ENCODE results near the gene DYRK3.
A peak's percentile ranks its signal among the peaks of the same experiment; 100 is the strongest.

The DYRK3 gene

DNA sequence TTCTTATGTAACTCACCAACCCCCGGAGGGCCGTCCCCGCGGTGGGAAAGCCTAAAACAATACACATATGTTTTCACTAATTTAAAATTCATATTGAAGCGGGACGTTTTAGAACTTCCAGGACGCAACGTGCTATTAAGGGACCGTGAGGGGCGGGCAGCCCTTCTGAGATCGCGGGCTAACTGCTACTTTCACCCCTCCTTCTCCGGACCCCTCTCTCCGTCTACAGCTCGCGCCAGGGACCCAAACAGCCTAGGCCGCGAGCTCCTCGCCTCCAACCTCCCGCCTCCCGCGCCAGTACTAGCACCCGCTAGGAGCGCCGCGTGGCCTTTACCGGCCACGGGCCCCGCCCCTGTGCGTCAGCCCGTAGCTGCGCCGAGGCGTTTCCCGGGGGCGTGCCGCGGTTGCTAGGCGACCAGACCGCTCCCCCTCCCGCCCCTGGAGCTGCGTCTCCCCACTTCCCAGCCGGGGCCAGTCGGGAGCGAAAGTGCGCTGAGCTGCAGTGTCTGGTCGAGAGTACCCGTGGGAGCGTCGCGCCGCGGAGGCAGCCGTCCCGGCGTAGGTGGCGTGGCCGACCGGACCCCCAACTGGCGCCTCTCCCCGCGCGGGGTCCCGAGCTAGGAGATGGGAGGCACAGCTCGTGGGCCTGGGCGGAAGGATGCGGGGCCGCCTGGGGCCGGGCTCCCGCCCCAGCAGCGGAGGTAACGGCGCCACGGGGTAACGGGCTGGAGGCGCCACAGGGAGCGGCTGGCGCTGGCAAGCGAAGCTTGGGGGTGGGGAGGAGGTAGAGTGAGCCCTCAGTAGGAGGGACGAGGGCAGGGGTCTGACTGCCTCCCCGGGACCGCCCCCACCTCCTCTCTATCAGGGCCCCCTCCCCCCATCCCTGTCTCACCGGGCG lies at the start of gene DYRK3:
DYRK3 (plus strand) TSS at position 457 of the 898 bp plus-strand sequence; CDS start at position 625, 168 bp downstream.
- peaks cover 3% of the 10 kb centered on the region for H3K36me3 Mint-ChIP-seq (ENCODE audit: low read depth)
- TF ChIP-seq, protein P1, sequence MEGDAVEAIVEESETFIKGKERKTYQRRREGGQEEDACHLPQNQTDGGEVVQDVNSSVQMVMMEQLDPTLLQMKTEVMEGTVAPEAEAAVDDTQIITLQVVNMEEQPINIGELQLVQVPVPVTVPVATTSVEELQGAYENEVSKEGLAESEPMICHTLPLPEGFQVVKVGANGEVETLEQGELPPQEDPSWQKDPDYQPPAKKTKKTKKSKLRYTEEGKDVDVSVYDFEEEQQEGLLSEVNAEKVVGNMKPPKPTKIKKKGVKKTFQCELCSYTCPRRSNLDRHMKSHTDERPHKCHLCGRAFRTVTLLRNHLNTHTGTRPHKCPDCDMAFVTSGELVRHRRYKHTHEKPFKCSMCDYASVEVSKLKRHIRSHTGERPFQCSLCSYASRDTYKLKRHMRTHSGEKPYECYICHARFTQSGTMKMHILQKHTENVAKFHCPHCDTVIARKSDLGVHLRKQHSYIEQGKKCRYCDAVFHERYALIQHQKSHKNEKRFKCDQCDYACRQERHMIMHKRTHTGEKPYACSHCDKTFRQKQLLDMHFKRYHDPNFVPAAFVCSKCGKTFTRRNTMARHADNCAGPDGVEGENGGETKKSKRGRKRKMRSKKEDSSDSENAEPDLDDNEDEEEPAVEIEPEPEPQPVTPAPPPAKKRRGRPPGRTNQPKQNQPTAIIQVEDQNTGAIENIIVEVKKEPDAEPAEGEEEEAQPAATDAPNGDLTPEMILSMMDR (IDR thresholded peaks at IDR 0.05; ENCODE audit: unreplicated experiment in 3 of 3) = no peak
- H3K27ac Mint-ChIP-seq = peak within 1 kb of the TSS; percentile 53 to 93 (median 81)
- peaks cover 54% of the 10 kb centered on the region for H3K4me1 Mint-ChIP-seq
- H3K27me3 Mint-ChIP-seq (ENCODE audit: low read depth) = no peaks in the 10 kb centered on the region
- no peaks in the 10 kb centered on the region for H3K9me3 Mint-ChIP-seq
- H3K4me3 Mint-ChIP-seq = peak within 1 kb of the TSS; percentile 88 to 94 (median 93)

DNA sequence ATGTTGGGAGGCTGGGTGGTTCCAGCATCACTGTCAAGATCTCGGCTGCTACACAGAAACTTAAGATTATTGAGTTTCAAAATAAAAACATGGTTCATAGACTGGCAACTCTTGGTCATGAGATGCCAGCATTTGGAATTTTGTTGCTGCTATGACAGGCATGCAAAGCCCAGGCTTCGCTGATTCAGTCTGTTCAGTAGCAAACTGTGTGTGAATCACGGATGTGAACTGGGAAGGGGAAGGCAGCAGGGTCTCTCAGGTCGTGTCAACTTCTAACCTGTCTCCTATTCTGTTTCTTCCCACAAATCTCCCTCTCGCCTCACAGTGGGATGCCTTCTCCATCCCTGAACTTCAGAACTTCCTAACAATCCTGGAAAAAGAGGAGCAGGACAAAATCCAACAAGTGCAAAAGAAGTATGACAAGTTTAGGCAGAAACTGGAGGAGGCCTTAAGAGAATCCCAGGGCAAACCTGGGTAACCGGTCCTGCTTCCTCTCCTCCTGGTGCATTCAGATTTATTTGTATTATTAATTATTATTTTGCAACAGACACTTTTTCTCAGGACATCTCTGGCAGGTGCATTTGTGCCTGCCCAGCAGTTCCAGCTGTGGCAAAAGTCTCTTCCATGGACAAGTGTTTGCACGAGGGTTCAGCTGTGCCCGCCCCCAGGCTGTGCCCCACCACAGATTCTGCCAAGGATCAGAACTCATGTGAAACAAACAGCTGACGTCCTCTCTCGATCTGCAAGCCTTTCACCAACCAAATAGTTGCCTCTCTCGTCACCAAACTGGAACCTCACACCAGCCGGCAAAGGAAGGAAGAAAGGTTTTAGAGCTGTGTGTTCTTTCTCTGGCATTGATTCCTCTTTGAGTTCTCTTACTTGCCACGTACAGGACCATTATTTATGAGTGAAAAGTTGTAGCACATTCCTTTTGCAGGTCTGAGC lies 48.6 kb upstream of the DYRK3 start:
- Mint-ChIP-seq H3K9me3 (no peaks in the 10 kb centered on the region), H3K4me3 (no peak overlapping the region), H3K36me3 (ENCODE audit: low read depth) (peaks cover 35% of the 10 kb centered on the region), H3K4me1 (peaks cover 56% of the 10 kb centered on the region), H3K27me3 (ENCODE audit: low read depth) (peaks cover 7% of the 10 kb centered on the region), H3K27ac (peak overlapping the region in 1 of 3 experiments; percentile 51)
- TF ChIP-seq, protein P1 (IDR thresholded peaks at IDR 0.05; ENCODE audit: unreplicated experiment in 3 of 3) = no peak

DNA sequence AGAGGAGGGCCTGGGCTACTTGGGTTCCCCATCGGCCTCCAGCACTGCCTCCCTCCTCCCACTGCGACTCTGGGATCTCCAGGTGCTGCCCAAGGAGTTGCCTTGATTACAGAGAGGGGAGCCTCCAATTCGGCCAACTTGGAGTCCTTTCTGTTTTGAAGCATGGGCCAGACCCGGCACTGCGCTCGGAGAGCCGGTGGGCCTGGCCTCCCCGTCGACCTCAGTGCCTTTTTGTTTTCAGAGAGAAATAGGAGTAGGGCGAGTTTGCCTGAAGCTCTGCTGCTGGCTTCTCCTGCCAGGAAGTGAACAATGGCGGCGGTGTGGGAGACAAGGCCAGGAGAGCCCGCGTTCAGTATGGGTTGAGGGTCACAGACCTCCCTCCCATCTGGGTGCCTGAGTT lies 47.4 kb upstream of the DYRK3 start:
- TF ChIP-seq, protein P1 (IDR thresholded peaks at IDR 0.05; ENCODE audit: unreplicated experiment in 3 of 3) = no peak
- peaks cover 66% of the 10 kb centered on the region for H3K4me1 Mint-ChIP-seq

DNA sequence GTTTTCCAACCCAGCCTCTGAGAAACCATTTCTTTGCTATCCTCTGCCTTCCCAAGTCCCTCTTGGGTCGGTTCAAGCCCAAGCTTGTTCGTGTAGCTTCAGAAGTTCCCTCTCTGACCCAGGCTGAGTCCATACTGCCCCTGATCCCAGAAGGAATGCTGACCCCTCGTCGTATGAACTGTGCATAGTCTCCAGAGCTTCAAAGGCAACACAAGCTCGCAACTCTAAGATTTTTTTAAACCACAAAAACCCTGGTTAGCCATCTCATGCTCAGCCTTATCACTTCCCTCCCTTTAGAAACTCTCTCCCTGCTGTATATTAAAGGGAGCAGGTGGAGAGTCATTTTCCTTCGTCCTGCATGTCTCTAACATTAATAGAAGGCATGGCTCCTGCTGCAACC lies 46.8 kb upstream of the DYRK3 start:
- Mint-ChIP-seq H3K36me3 (ENCODE audit: low read depth) (peaks cover 49% of the 10 kb centered on the region), H3K27me3 (ENCODE audit: low read depth) (peaks cover 3% of the 10 kb centered on the region), H3K27ac (peak overlapping the region; percentile 84 to 96 (median 89)), H3K4me3 (peak overlapping the region in 1 of 3 experiments; percentile 6), H3K9me3 (no peaks in the 10 kb centered on the region), H3K4me1 (peaks cover 60% of the 10 kb centered on the region)
- TF ChIP-seq, protein P1 (IDR thresholded peaks at IDR 0.05; ENCODE audit: unreplicated experiment in 3 of 3) = no peak

More for the DNA sequence above, 47.4 kb upstream of the DYRK3 start:
- peaks cover 45% of the 10 kb centered on the region for H3K36me3 Mint-ChIP-seq (ENCODE audit: low read depth)
- H3K27me3 Mint-ChIP-seq (ENCODE audit: low read depth) = peaks cover 4% of the 10 kb centered on the region
- H3K27ac Mint-ChIP-seq = peak overlapping the region in 2 of 3 experiments; percentile 89 to 96
- H3K4me3 Mint-ChIP-seq = no peak overlapping the region
- H3K9me3 Mint-ChIP-seq = no peaks in the 10 kb centered on the region

DNA sequence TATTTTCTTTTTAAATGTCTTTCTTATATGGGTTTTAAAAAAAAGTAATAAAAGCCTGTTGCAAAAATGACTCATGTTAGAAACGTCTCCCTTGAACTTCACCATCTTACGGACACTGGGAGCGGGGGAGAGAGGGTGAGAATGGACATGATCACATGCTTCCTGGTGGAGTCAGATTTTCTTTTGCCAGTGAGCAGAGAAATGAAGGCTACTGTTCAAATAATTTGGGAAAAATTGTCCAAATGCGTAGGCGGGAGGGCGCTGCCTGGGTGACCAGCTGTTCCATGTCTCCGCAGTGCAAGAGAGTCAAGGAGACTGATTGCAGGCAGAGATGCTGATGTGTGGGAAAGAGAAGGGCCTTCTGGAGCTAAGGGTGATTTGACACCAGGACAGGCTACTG lies 46.1 kb upstream of the DYRK3 start:
- H3K4me1 Mint-ChIP-seq = peaks cover 58% of the 10 kb centered on the region
- TF ChIP-seq, protein P1 (IDR thresholded peaks at IDR 0.05; ENCODE audit: unreplicated experiment in 3 of 3) = no peak
- no peaks in the 10 kb centered on the region for H3K9me3 Mint-ChIP-seq
- peaks cover 54% of the 10 kb centered on the region for H3K36me3 Mint-ChIP-seq (ENCODE audit: low read depth)
- H3K4me3 Mint-ChIP-seq = peak overlapping the region in 1 of 3 experiments; percentile 22
- H3K27ac Mint-ChIP-seq = peak overlapping the region; percentile 84 to 96 (median 89)
- peaks cover 3% of the 10 kb centered on the region for H3K27me3 Mint-ChIP-seq (ENCODE audit: low read depth)

Measured in nephron (organoid).